ENCODE data around the gene PROSER3. TPM values are rescaled to one million over a fixed set of nuclear protein-coding genes. Genes with fewer than 3 reads are reported as not detected.

PROSER3 gene
- total RNA-seq, result 45.1 to 50.5 TPM (median 46.6 TPM) in 3 replicates

DNA sequence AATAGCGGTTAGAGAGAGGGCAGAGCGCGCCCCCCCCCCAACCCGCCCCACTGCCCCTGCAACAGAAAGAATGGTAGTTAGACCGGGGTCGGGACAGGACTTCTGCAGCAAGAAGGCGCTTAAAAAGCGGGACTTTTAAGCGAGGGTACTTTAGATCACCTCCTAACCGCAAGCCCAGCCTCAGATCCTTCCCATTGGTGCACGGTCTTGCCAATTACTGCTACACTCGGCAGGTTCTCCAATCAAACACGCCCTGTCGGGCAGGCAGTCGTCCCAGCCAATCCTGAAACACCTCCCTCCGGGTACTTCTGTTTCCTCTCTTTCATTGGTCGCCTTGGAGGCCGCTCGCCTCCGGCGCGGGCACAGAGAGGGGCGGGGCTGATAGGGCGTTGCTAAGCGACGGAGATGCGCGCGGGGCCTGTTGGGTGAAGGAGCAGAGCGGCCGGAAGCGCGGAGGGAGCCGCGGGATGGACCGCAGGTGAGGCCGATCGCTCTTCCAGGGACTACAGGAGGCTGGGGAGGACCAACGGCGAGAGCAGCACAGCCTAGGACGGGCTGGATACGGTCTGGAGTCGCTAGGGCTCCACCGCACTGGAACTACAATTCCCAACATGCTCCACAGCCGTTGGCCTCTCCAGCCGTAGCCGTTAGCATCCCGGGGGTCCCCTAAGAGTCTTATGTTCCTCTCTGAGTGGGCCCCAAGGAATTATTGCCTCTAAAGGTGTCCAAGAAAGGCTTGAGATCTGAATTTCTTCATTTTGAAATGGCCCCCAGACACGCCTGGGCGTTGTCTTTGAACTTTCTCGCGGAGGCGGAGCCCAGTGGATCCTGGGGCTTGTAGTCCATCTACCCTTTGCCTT lies at the start of gene PROSER3:
TSS of gene PROSER3 (plus strand) at position 428 of the 860 bp plus-strand sequence. CDS start at position 468, 40 bp downstream.
- H3K27me3 Mint-ChIP-seq (ENCODE audit: low read depth), result peaks cover 9% of the 10 kb centered on the region
- peaks cover 21% of the 10 kb centered on the region for H3K4me1 Mint-ChIP-seq
- peak within 1 kb of the TSS; percentile 96 for H3K27ac Mint-ChIP-seq
- H3K4me3 Mint-ChIP-seq, result peak within 1 kb of the TSS; percentile 97
- H3K9me3 Mint-ChIP-seq, result no peaks in the 10 kb centered on the region
- TF ChIP-seq, protein P1, sequence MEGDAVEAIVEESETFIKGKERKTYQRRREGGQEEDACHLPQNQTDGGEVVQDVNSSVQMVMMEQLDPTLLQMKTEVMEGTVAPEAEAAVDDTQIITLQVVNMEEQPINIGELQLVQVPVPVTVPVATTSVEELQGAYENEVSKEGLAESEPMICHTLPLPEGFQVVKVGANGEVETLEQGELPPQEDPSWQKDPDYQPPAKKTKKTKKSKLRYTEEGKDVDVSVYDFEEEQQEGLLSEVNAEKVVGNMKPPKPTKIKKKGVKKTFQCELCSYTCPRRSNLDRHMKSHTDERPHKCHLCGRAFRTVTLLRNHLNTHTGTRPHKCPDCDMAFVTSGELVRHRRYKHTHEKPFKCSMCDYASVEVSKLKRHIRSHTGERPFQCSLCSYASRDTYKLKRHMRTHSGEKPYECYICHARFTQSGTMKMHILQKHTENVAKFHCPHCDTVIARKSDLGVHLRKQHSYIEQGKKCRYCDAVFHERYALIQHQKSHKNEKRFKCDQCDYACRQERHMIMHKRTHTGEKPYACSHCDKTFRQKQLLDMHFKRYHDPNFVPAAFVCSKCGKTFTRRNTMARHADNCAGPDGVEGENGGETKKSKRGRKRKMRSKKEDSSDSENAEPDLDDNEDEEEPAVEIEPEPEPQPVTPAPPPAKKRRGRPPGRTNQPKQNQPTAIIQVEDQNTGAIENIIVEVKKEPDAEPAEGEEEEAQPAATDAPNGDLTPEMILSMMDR (IDR thresholded peaks at IDR 0.05; ENCODE audit: unreplicated experiment), result no peak
- peak; percentile 95 to 97 for DNase-seq (ENCODE audit: low spot score in 2 of 2, unreplicated experiment in 2 of 2)
- H3K36me3 Mint-ChIP-seq, result peaks cover 4% of the 10 kb centered on the region

GRCh38 chr19:35708391-35708790 lies 49.6 kb upstream of the PROSER3 start:
- H3K9me3 Mint-ChIP-seq, result no peaks in the 10 kb centered on the region
- TF ChIP-seq, protein P1 (IDR thresholded peaks at IDR 0.05; ENCODE audit: unreplicated experiment), result no peak
- no peaks in the 10 kb centered on the region for H3K36me3 Mint-ChIP-seq
- no peaks in the 10 kb centered on the region for H3K4me1 Mint-ChIP-seq
- DNase-seq (ENCODE audit: low spot score in 2 of 2, unreplicated experiment in 2 of 2), result no peak
- H3K4me3 Mint-ChIP-seq, result no peak overlapping the region
- H3K27ac Mint-ChIP-seq, result no peak overlapping the region
- H3K27me3 Mint-ChIP-seq (ENCODE audit: low read depth), result peaks cover 9% of the 10 kb centered on the region

- TF ChIP-seq, protein P1 (IDR thresholded peaks at IDR 0.05; ENCODE audit: unreplicated experiment), result no peak
- no peaks in the 10 kb centered on the region for H3K9me3 Mint-ChIP-seq
These were observed 46.9 kb upstream of the PROSER3 start for GRCh38 chr19:35710784-35711723.

DNA sequence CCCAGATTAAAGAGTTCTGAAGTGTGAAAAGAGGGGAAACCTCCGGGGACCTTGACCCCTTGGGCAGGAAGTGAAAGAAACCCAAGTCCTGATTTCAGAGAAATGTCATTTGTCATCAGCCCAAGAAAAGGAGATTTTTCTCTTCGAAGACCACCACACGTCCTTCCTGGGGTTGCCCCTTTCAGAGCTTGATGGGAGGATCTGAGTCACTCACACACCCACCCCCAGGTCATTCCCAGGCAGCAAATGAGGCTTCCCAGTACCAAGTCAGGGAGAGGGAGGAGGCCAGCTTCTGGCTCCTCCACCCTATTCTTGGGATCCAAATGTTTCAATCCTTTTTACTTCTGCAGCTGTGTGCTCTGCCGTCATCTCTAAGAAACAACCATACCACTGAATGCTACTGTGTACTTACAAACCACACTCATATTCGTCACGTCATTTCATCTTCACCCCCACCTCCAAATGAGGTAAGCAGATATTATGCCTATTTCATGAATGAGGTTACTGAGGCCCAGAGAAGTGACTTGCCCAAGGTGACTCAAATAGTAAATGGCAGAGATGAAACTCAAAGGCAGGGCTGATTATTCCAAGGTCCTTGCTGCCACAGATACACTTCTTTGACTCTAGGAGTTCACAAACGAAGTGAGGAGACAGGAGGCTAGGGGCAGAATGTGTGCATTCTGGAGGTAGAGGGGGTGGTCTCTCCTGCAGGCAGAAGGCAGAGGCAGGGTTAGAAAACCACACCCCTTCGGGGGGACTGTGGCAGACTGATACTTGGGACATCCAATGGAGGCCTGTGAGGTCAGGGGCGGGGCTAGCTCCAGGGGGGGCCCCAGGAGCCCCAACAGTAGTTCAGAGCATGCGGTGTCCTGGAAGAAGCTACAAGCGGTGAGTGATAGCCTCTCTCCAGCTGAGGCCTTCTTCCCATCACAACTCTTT lies 45.1 kb upstream of the PROSER3 start:
- Mint-ChIP-seq H3K4me1 (peaks cover 14% of the 10 kb centered on the region), H3K9me3 (no peaks in the 10 kb centered on the region), H3K36me3 (no peaks in the 10 kb centered on the region), H3K4me3 (no peak overlapping the region), H3K27ac (no peak overlapping the region), H3K27me3 (ENCODE audit: low read depth) (no peaks in the 10 kb centered on the region)
- TF ChIP-seq, protein P1 (IDR thresholded peaks at IDR 0.05; ENCODE audit: unreplicated experiment), result no peak
- no peak for DNase-seq (ENCODE audit: low spot score in 2 of 2, unreplicated experiment in 2 of 2)

More at GRCh38 chr19:35710784-35711723, 46.9 kb upstream of the PROSER3 start:
- no peaks in the 10 kb centered on the region for H3K36me3 Mint-ChIP-seq
- no peaks in the 10 kb centered on the region for H3K27me3 Mint-ChIP-seq (ENCODE audit: low read depth)
- no peak overlapping the region for H3K4me3 Mint-ChIP-seq
- H3K27ac Mint-ChIP-seq, result no peak overlapping the region
- peaks cover 8% of the 10 kb centered on the region for H3K4me1 Mint-ChIP-seq
- DNase-seq (ENCODE audit: low spot score in 2 of 2, unreplicated experiment in 2 of 2), result no peak

DNA sequence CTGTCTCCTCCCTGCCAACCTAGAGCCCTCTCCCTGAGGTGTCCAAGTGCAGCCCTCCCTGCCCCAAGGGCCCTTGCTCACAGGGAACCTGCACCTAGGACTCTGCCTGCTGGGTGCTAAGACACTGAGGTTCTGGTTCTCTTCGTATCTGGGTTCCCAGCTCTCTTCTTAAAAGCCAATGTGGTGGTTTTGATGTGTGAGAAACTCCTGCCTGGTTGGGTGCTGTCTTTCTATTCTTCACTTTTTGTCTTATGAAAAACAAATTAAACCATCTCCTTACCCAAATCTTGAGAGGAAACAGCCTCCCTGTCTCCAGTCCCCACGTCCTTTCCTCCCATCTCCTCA lies 44.5 kb upstream of the PROSER3 start:
- peaks cover 14% of the 10 kb centered on the region for H3K4me1 Mint-ChIP-seq
- no peaks in the 10 kb centered on the region for H3K36me3 Mint-ChIP-seq
- H3K9me3 Mint-ChIP-seq, result no peaks in the 10 kb centered on the region
- H3K27ac Mint-ChIP-seq, result no peak overlapping the region
- TF ChIP-seq, protein P1 (IDR thresholded peaks at IDR 0.05; ENCODE audit: unreplicated experiment), result no peak
- H3K4me3 Mint-ChIP-seq, result no peak overlapping the region
- no peaks in the 10 kb centered on the region for H3K27me3 Mint-ChIP-seq (ENCODE audit: low read depth)
- no peak for DNase-seq (ENCODE audit: low spot score in 2 of 2, unreplicated experiment in 2 of 2)

All from mesothelial cell of epicardium (in vitro differentiated cells).